Left forelimb (tissue), 1 donor: Measurements from ENCODE around the gene PDCD1.
"Not testable (repeated sequence)": the region's sequence is repeated elsewhere in the genome, so short reads cannot be mapped to it uniquely, and the experiment has no call there.

ENCODE experiments used
- DNase-seq: peaks from one replicate; pipeline ENCODE4 v3.0.0-alpha.2; 2018; ENCODE audit warnings: low spot score

PDCD1 gene

DNA sequence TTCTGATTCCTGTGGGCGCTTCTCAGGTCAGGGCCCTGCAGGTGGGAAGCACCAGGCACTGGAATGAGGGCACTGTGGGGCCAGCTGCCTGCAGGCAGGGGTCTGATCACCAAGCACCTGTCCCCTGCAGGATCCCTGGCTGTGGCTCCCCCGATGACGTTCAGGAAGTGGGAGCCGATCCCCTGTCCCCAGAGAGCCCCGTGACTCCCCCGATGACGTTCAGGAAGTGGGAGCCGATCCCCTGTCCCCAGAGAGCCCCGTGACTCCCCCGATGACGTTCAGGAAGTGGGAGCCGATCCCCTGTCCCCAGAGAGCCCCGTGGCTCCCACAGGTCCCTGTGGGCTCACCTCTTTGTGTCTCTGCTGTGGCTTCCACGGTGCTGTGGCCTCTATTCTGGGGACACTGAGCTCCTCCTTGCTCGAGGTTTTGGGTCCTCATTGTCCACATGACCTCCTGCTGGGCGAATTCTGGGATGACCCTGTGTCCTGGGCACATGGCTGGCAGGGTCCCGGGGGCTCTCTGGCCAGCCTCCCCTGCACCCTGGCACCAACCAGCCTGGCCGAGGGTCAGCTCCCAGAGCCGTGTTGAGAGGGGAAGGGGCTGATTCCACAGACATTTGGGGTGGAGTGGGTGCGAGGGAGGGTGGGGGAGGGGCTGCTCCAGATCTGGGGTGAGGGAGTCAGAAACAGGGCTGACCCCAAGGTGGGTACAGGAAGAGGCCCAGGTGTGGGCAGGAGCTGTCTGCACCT, 44.9 kb downstream of the PDCD1 start:
- no peak for DNase-seq

DNA sequence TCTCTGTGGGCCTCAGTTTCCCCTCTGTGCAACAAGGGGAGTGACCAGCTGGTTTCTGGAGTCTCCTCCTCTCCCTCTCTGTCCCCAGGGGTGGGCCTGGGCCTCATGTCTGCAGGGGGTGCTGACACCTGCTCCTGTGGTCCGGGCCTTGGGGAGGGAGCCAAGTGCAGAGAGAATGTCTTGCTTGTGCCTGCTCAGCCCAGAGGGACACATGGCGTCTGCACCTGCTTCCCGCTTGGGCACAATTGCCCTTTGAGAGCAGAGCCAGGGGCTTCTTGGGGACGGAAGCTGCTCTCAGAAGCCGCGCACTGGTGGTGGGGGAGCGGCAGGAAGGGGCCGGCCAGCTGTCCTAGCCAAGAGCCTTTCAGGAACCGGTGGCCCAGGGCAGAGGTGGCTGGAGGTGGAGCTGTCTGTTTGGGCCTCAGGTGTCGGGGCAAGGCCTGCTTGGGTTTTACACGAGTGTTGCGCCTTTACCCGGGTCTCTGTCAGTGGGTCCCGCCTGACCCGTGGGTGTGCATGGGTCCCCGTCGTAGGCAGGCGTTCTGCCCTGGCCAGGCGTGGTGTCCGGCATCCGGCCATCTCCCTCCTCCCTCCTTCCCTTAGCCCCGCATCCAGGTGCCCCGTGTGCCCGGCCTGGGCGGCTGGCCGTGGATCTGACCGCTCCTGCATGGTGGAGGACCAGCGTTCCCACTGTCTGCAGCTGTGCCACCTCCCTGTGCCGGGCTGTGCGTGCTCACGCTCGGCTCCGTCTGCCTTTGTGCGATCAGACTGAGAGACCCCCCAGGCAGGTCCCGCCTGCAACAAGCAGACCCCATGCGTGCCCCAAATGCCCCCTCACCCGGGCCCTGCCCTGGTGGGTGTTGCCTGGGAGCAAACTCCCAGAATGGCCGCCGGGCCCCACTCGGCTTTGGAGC, 45.7 kb downstream of the PDCD1 start:
- DNase-seq: peak; percentile 65

DNA sequence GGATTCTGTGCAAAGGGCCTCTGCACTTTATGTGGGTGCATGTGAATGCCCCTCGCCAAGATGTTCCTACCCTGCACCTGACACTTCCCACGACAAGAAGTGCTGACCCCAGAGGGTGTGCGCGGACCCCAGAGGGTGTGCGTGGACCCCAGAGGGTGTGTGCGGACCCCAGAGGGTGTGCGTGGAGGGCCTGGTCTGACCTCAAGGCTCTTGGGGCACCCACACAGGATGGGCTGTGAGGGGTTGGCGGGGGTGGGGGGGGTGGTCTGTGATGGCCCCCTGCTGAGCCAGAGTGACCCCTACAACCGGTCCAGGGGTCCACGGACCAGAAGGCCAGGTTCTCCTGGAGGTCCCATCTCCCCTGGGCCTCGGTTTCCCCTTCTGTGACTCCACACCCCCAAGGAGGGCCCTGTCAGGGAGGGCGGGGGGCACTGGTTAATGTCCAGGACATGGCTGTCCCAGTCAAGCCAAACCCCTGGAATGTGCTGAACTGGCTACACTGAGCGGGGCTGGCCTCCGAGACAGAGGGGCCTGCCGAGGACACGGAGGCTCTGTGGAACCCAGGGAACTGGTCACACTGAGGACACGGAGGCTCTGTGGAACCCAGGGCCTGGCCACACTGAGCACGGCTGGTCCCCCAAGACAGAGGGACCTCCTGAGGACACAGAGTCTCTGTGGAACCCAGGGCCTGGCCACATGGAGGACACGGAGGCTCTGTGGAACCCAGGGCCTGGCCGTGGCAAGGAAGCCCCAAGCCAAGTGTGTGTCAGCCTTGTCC, 46.6 kb downstream of the PDCD1 start:
- no peak for DNase-seq

DNA sequence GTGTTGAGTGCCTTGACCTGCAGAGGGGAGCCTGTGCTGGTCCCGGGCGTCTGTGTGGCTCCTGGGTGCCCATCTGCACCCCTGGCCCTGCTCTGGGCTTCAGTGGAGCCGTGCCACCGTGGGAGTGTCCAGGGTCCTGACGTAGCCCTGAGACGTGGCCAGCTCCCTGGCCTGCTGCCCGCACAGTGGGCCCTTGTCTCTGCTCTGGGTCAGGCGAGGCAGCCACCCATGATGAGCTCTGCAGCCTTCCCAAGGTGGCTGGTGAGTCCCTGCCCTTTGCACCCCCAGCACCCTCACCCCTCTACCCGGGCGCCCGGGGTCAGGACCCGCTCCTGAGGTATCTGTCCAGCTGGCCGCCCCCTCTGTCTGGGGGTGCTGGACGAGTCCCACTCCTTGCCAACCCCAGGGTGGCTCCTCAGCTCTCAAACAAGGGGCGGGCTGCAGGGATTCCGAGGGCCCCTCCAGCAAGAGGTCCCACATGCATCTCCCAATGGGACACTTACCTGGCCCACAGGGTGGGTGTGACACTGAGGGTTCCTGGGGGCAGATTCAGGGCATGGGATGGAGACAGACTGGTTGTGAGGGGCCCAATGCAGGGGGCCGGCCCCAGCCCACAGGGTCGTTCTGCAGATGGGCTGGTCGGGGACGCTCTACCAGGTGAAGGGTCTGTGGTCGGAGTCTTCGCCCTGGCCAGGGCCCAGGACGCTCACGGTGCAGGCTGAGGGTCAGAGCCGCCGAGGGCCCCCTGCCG, 47.3 kb downstream of the PDCD1 start:
- peak; percentile 59 for DNase-seq

DNA sequence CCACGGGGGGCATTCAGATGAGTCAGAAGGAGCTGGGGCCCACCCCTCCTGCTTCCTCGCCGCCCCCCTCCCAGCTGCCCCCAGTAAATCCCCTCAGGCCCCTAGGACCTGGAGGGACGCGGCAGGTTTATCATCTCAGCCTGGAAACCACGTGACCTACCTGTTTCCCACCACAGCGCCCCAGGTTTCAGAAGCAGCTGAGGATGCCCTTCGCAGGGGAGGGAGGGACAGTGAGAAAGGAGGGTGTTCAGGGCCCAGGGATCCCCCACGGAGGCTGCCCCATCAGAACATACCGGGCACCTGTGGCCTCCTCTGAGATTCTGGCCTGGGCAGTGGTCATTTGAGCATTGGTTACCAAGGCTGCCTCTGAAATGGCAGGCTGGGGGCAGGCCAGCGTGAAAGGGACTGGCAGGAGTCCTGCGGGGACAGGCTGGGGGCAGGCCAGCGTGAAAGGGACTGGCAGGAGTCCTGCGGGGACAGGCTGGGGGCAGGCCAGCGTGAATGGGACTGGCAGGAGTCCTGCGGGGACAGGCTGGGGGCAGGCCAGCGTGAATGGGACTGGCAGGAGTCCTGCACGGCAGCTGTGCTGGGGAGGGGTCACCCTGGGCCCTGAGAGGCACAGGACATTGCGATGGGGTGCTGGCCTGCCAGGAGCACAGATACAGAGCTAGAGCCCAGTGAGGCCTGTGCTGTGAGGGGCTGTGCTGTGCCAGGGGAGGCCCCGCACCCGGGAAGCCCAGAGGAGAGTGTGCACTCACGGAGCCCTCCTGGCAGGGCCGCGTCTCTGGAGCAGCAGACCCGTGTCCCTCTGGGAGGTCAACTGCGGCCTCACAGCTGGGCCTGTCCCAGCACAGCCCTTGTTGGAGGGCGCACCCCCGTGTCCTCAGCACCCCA, 48.1 kb downstream of the PDCD1 start:
- DNase-seq: no peak

DNA sequence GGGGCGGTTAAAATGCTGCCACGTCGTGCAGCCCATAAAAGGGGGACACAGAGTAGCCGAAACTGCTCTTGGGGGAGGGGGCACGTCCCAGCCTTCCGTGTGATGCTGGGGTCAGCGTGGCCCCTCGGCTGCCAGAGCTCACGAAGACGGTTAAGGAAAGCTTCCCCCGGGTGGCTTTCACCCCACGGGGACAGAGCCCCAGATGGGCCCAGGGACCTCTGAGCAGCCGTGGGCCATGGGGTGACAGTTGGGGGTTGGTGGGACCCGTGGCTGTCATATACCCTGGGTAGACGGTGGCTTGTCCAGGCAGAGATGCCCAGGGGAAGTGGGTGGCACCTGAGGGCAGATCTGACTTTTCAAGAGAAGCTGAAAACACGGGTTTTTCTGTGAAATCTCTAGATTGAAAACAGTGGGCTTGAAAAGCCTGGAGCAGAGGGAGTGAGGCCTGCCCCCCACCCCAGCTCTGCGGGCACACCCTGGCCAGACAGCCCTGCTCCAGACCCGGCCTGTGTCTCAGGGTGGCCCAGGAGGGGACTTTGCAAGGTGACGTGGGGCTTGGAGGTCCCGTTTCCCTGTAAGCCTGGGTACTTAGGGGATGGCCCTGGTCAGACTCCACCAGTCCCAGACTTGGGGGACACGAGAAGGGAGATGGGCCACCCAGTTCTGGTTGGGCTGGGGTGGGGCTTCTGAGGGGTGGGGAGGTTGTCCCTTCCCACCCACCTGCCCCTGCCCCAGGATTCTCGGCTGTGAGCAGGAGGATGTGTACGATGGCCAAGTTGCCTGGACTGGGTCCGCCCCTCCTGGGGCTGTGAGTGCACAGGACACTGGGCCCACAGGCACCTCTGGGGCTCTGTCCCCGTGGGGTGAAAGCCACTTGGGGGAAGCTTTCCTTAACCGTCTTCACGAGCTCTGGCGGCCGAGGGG, 49.0 kb downstream of the PDCD1 start:
- no peak for DNase-seq

DNA sequence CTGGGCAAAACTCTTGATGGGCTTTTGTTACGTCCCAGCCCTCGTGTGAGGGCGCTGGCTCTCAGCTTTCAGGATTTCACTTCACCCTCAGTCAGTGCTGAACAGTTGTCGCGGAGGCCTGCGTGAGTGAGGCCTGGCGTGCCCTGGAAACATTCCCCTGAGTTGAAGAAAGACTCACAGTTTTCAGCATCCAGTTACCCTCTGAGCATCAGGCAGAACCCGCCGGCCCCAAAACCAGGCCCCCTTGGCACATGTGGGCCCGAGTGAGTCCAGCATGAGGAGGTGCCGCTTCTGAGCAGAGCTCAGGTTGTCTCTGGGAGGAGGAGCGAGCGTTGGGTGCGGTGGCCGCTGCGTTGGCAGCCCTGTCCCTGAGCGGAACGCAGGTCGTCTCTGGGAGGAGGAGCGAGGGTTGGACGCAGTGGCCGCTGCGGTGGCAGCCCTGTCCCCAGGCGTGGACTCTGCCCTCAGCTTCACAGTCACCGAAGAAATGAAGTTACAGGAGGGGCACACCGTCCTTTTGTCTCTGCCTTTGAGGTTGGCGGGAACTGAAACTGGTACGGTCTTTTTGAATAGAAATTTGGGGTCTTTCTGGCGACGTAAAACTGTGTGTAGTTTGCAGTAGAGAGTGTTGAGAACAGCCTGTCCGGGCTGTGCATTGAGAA, 49.8 kb downstream of the PDCD1 start, which contains the start of gene NEU4:
TSS of gene NEU4 (plus strand) at position 473 of the 662 bp plus-strand sequence. CDS start 5,292 bp downstream, outside the sequence.
- no peak for DNase-seq

DNA sequence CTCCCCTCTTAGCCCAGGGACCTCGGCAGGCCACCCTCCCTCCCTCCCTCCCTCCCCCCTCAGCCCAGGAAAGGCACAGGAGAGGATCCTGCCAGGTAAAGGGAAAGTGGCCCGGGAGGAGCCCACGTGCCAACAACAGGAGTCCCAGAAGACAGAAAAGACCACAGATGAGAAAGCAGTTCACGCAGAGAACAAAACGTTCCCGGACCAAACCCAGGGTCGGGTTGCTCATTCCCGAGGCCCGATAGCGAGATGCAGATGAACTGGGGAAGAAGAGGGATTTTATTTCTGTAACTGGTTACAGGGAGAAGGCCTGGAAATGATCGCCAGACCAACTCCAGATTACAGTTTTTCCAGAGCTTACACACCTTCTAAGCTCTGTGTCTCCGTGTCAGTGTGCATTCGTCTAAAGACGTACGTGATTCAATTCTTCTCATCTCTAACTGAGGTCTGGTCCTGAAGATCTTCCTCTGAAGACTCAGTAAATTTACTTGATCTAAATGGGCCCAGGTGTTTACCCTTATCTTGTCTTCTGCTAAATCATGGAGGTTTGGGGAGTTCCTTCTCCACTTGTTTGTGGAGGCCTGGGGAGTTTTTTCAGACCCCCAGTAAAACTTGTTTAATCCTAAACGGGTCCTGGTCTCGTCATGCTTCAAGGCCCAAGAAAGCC, 50.5 kb downstream of the PDCD1 start:
- no peak for DNase-seq

DNA sequence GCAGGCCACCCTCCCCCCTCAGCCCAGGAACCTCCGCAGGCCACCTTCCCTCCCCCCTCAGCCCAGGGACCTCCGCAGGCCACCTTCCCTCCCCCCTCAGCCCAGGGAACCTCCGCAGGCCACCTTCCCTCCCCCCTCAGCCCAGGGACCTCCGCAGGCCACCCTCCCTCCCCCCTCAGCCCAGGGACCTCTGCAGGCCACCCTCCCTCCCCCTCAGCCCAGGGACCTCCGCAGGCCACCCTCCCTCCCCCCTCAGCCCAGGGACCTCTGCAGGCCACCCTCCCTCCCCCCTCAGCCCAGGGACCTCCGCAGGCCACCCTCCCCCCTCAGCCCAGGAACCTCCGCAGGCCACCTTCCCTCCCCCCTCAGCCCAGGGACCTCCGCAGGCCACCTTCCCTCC, 52.5 kb downstream of the PDCD1 start:
- not testable (repeated sequence) for DNase-seq

DNA sequence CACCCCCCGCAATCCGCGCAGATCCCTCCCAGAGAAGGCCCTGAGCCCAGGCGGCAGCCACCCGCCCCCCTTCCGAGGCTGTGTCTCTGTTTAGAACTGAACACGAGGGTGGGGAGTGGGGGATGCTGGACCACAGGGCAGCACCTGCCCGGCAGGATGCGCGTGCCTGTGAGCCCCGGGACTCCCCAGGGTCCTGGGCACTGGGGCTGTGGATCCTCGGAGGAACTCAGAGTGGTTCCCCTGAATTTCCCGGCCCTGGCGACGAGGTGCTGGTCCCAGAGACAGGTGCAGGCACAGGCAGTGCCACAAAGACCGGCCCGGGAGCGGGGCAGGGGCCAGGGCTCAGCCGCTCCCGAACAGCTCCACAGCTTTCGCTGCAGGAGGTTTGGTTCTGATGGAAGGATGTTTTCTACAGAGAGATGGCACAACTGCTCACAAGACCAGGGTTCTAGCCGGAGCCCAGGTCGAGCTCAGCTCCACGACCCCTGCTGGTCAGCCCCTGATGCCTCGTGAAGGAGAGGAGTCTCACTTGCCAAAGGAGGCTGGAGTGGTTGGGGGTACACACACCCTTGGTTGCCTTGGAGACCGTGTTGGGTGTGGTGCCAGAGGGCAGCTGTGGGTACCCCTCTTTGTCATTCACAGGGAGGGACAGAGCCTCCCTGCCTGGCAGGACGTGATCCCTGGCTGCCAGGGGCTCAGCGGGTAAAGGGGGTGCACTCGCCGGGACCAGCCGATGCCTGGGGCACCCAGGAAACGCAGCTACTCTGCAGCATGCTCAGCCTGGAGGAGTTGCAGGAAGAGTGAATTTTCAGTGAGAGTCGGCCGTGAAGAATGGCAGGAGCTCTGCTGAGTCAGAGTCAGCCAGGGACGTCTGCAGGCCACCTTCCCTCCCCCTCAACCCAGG, 54.1 kb downstream of the PDCD1 start:
- DNase-seq: peak; percentile 67

DNA sequence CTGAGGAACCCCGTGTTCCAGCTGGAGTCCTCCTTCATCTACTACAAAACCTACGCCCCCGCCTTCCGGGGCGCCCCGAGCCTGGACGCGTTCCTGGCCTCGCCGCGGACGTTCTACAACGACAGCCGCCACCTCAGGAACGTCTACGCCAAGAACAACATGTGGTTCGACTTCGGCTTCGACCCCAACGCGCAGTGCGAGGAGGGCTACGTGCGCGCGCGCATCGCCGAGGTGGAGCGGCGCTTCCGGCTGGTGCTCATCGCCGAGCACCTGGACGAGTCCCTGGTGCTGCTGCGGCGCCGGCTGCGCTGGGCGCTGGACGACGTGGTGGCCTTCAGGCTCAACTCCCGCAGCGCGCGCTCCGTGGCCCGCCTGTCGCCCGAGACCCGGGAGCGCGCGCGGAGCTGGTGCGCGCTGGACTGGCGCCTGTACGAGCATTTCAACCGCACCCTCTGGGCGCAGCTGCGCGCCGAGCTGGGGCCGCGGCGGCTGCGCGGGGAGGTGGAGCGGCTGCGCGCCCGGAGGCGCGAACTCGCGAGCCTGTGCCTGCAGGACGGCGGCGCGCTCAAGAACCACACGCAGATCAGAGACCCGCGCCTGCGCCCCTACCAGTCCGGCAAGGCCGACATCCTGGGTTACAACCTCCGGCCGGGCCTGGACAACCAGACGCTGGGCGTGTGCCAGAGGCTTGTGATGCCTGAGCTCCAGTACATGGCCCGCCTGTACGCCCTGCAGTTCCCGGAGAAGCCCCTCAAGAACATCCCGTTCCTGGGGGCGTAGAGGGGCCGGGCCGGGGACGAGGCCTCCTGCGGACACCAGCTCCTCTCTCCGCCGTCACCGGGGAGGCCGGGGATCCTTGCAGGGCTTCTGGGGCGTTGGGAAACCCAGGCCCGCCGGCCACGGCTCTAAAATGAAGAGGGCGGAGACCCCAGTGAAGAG, 55.0 kb downstream of the PDCD1 start:
- DNase-seq: peak; percentile 81

DNA sequence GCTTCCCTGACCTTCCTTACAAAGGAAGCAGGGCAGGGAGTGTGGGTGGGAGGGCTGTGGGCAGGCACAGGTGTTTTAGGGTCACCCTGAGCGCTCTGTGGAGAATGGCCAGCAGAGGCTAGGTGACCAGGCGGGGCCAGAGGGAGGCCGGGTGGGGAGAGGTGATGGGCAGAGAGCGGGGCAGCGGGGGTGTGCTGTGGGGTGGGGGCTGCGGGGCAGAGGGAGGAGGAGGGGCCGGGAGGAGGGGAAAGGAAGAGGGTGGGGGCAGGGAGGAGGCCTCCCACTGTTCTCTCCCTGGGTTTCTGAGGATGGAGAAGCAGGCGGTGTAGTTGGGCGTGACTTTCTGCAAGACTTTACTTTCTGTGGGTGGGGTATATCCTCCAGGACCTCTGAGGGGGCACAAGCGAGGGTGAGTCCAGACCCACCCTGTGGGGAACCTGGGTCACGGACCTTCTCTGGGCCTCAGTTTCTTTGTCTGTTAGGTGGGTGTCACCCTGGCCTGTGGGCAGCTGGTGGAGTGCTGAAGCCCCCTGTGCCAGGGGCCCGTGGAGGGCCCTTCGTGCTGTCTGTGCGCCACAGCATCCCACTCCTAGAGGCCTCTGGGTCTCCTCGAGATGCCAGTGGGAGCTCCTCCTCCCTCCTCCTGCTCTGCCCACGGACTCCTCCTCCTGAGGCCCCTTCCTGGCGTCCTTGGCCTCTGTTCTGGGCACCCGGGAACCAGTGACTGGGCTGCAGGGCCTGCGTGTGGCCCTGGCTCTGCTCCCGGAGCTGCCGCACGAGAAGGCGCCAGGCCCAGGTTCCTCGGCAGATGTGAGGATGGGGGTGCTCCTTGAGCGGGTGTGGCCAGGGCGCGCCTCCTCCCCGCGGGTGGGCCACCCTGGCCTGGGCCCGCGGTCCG, 56.0 kb downstream of the PDCD1 start:
- no peak for DNase-seq

DNA sequence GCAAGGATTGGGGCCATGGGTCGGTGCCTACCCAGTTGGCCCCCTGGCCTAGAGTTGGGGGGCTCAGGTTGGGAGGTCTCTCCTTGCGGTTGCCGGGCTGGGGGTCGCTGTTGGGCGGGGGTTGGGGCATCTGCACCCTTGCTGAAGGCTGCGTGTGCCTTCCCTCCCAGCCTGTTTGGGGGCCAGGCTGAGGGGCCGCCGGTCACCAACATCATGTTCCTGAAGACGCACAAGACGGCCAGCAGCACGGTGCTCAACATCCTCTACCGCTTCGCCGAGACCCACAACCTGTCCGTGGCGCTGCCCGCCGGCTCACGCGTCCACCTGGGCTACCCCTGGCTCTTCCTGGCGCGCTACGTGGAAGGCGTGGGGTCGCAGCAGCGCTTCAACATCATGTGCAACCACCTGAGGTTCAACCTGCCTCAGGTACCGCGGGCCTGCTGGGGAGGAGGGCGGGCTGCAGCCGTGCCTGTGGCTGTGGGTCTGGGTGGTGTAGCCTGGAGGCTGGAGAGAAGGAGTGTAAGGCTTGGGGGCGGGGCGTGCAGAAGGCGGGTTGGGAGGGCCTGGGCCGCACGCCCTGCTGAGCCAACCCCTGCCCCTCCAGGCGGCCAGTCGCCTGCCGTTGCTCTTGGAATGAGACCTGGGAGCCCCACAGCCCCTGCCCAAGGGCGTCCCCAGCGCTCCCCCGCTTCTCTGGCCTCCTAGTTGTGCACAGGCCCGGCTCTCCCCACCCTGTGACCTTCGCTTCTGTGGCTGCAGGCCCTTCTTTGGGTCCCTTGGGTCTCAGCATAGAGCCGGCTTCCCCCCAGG, 56.9 kb downstream of the PDCD1 start:
- DNase-seq: no peak
